Urinary bladder (tissue), 4 donors: ENCODE measurements around the gene OR8B2. TPM values are rescaled to one million over a fixed set of nuclear protein-coding genes. Genes with fewer than 3 reads are reported as not detected.
"Not testable (repeated sequence)": the region's sequence is repeated elsewhere in the genome, so short reads cannot be mapped to it uniquely, and the experiment has no call there.

Experiments
- DNase-seq: peaks from one replicate; pipeline ENCODE4 v3.0.0-alpha.2; 2015; ENCODE audit errors: extremely low spot score
- H3K27ac ChIP-seq: one replicate; pipeline ENCODE4 v1.5.1; 2013; ENCODE audit warnings: low read depth, mild to moderate bottlenecking, moderate library complexity
- H3K36me3 ChIP-seq: one replicate; pipeline ENCODE4 v1.6.1; 2013; ENCODE audit warnings: mild to moderate bottlenecking, moderate library complexity; ENCODE audit not compliant: insufficient read depth
- H3K4me1 ChIP-seq: one replicate; pipeline ENCODE4 v1.6.1; 2013; ENCODE audit warnings: mild to moderate bottlenecking, moderate library complexity; ENCODE audit not compliant: insufficient read depth
- H3K4me3 ChIP-seq: one replicate; pipeline ENCODE4 v1.5.1; 2013; ENCODE audit warnings: low read depth, low read length
- WGBS: extraction: QIAGEN DNeasy Blood & Tissue Kit; methylation state at CpG from one replicate; pipeline ENCODE4 v1.1.7; 2013; 5-methylcytosine and 5-hydroxymethylcytosine counted together
- polyA plus RNA-seq: library from polyadenylated mRNA; stranded (reverse); fragments of 200-250 nt; gene quantifications from one replicate; pipeline ENCODE4 v1.2.3, GENCODE V29; 2013
- total RNA-seq: library from RNA; depleted of rRNA; stranded (reverse); fragments of >200 nt; gene quantifications from one replicate; pipeline ENCODE4 v1.2.3, GENCODE V29; 2014
- donor health status: healthy with polysubstance abuse.
- donor health status: healthy.

OR8B2 gene
- total RNA-seq, result not detected
- not detected for polyA plus RNA-seq

- no peaks in the 10 kb centered on the region for H3K4me1 ChIP-seq
- DNase-seq, result no peak
- H3K27ac ChIP-seq, result no peak within 1 kb of the TSS
- WGBS, result 77% methylated on average over 2 of the region's 2 CpGs
- H3K4me3 ChIP-seq, result no peak within 1 kb of the TSS
- no peaks in the 10 kb centered on the region for H3K36me3 ChIP-seq
Measured at GRCh38 chr11:124384399-124384798, at the start of gene OR8B2. TSS of gene OR8B2 (minus strand) at chr11:124384499. CDS start at chr11:124383343, 1,156 bp downstream.

GRCh38 chr11:124429599-124429998, 45.3 kb upstream of the OR8B2 start:
- H3K4me3 ChIP-seq, result no peak overlapping the region
- no peaks in the 10 kb centered on the region for H3K4me1 ChIP-seq
- 74% methylated on average over 2 of the region's 2 CpGs for WGBS
- no peak for DNase-seq
- H3K36me3 ChIP-seq, result no peaks in the 10 kb centered on the region
- no peak overlapping the region for H3K27ac ChIP-seq

- no peak for DNase-seq
- no peak within 1 kb of the TSS for H3K4me3 ChIP-seq
- H3K4me1 ChIP-seq, result no peaks in the 10 kb centered on the region
- H3K36me3 ChIP-seq, result no peaks in the 10 kb centered on the region
- no peak within 1 kb of the TSS for H3K27ac ChIP-seq
- WGBS, result 88% methylated on average over 2 of the region's 2 CpGs
Measured at GRCh38 chr11:124424384-124424921, 40.2 kb upstream of the OR8B2 start, which contains the start of gene OR8B4. TSS of gene OR8B4 (minus strand) at chr11:124424871. CDS start at chr11:124424871, 0 bp downstream.

GRCh38 chr11:124421043-124421442, 36.7 kb upstream of the OR8B2 start:
- Histone ChIP-seq H3K27ac (no peak overlapping the region), H3K36me3 (no peaks in the 10 kb centered on the region), H3K4me1 (no peaks in the 10 kb centered on the region), H3K4me3 (no peak overlapping the region)
- DNase-seq, result no peak
- WGBS, result 78% methylated on average over 4 of the region's 4 CpGs

GRCh38 chr11:124415356-124415923, 31.1 kb upstream of the OR8B2 start:
- Histone ChIP-seq H3K36me3 (no peaks in the 10 kb centered on the region), H3K27ac (no peak overlapping the region), H3K4me1 (no peaks in the 10 kb centered on the region), H3K4me3 (no peak overlapping the region)
- WGBS, result 16% methylated on average over 5 of the region's 5 CpGs
- DNase-seq, result no peak

GRCh38 chr11:124409906-124410305, 25.6 kb upstream of the OR8B2 start:
- WGBS, result 83% methylated on average over 7 of the region's 7 CpGs
- no peaks in the 10 kb centered on the region for H3K4me1 ChIP-seq
- no peaks in the 10 kb centered on the region for H3K36me3 ChIP-seq
- DNase-seq, result no peak
- no peak overlapping the region for H3K27ac ChIP-seq
- H3K4me3 ChIP-seq, result no peak overlapping the region

GRCh38 chr11:124405581-124405980, 21.3 kb upstream of the OR8B2 start:
- Histone ChIP-seq H3K4me1 (no peaks in the 10 kb centered on the region), H3K27ac (no peak overlapping the region), H3K36me3 (no peaks in the 10 kb centered on the region), H3K4me3 (no peak overlapping the region)
- WGBS, result 52% methylated on average over 2 of the region's 2 CpGs
- no peak for DNase-seq

- 92% methylated on average over 26 of the region's 27 CpGs for WGBS
- not testable (repeated sequence) for H3K4me1 ChIP-seq, DNase-seq, H3K36me3 ChIP-seq, H3K27ac ChIP-seq, H3K4me3 ChIP-seq
Measured at GRCh38 chr11:124403186-124403585, 18.9 kb upstream of the OR8B2 start.

GRCh38 chr11:124402326-124402922, 18.1 kb upstream of the OR8B2 start:
- Histone ChIP-seq H3K4me3 (no peak overlapping the region), H3K4me1 (no peaks in the 10 kb centered on the region), H3K36me3 (no peaks in the 10 kb centered on the region), H3K27ac (no peak overlapping the region)
- no peak for DNase-seq
- 48% methylated on average over 8 of the region's 8 CpGs for WGBS

GRCh38 chr11:124398924-124399323, 14.6 kb upstream of the OR8B2 start, which contains the start of gene OR8B3:
TSS of gene OR8B3 (minus strand) at chr11:124399024. CDS start at chr11:124397351, 1,673 bp downstream.
- Histone ChIP-seq H3K4me3 (no peak within 1 kb of the TSS), H3K36me3 (no peaks in the 10 kb centered on the region), H3K4me1 (no peaks in the 10 kb centered on the region), H3K27ac (no peak within 1 kb of the TSS)
- no peak for DNase-seq

- WGBS, result 80% methylated on average over 2 of the region's 4 CpGs
- not testable (repeated sequence) for H3K36me3 ChIP-seq
Measured at GRCh38 chr11:124396847-124397246, 12.5 kb upstream of the OR8B2 start.

GRCh38 chr11:124394408-124394807, 10.1 kb upstream of the OR8B2 start:
- DNase-seq, result no peak
- Histone ChIP-seq H3K4me3 (no peak overlapping the region), H3K27ac (no peak overlapping the region), H3K36me3 (no peaks in the 10 kb centered on the region), H3K4me1 (no peaks in the 10 kb centered on the region)
- WGBS, result 82% methylated on average over 3 of the region's 3 CpGs

More at GRCh38 chr11:124396847-124397246, 12.5 kb upstream of the OR8B2 start:
- H3K4me1 ChIP-seq, H3K4me3 ChIP-seq, DNase-seq, H3K27ac ChIP-seq: not testable (repeated sequence)

- WGBS, result 87% methylated on average over 4 of the region's 6 CpGs
- H3K4me3 ChIP-seq, H3K36me3 ChIP-seq, H3K27ac ChIP-seq, H3K4me1 ChIP-seq, DNase-seq: not testable (repeated sequence)
Measured at GRCh38 chr11:124382857-124383256, 1.4 kb downstream of the OR8B2 start.

- Histone ChIP-seq H3K4me3 (no peak overlapping the region), H3K4me1 (no peaks in the 10 kb centered on the region), H3K36me3 (no peaks in the 10 kb centered on the region), H3K27ac (no peak overlapping the region)
- no peak for DNase-seq
- 94% methylated on average over 2 of the region's 2 CpGs for WGBS
Measured at GRCh38 chr11:124380585-124380984, 3.7 kb downstream of the OR8B2 start.
